ENCODE measurements around the gene THSD7A.

The THSD7A gene

GRCh38 chr7:11749629-11750028 lies 82.4 kb downstream of the THSD7A start:
- DNase-seq, result no peak

- no peak for DNase-seq
Observed at GRCh38 chr7:11748884-11749283, 83.1 kb downstream of the THSD7A start.

- no peak for DNase-seq
Observed at GRCh38 chr7:11747715-11748485, 84.1 kb downstream of the THSD7A start.

GRCh38 chr7:11746591-11746990 lies 85.4 kb downstream of the THSD7A start:
- no peak for DNase-seq

- DNase-seq, result no peak
Observed at GRCh38 chr7:11743548-11743947, 88.5 kb downstream of the THSD7A start.

GRCh38 chr7:11743016-11743415 lies 89.0 kb downstream of the THSD7A start:
- DNase-seq, result no peak

- DNase-seq, result no peak
Observed at GRCh38 chr7:11742496-11742895, 89.5 kb downstream of the THSD7A start.

- no peak for DNase-seq
Observed at GRCh38 chr7:11737723-11738122, 94.3 kb downstream of the THSD7A start.

GRCh38 chr7:11732207-11732606 lies 99.8 kb downstream of the THSD7A start:
- DNase-seq, result no peak

- DNase-seq, result no peak
Observed at GRCh38 chr7:11730725-11731124, 101.3 kb downstream of the THSD7A start.

GRCh38 chr7:11727864-11728263 lies 104.1 kb downstream of the THSD7A start:
- no peak for DNase-seq

GRCh38 chr7:11726794-11727155 lies 105.2 kb downstream of the THSD7A start:
- DNase-seq, result no peak

- no peak for DNase-seq
Observed at GRCh38 chr7:11726001-11726793, 105.8 kb downstream of the THSD7A start.

GRCh38 chr7:11716185-11716584 lies 115.8 kb downstream of the THSD7A start:
- no peak for DNase-seq

GRCh38 chr7:11714676-11715075 lies 117.3 kb downstream of the THSD7A start:
- DNase-seq, result no peak

- DNase-seq, result no peak
Observed at GRCh38 chr7:11714205-11714604, 117.8 kb downstream of the THSD7A start.

GRCh38 chr7:11713352-11713751 lies 118.6 kb downstream of the THSD7A start:
- no peak for DNase-seq

GRCh38 chr7:11710377-11710776 lies 121.6 kb downstream of the THSD7A start:
- no peak for DNase-seq

- DNase-seq, result no peak
Observed at GRCh38 chr7:11709196-11709595, 122.8 kb downstream of the THSD7A start.

GRCh38 chr7:11707606-11708193 lies 124.3 kb downstream of the THSD7A start:
- no peak for DNase-seq

GRCh38 chr7:11706666-11707605 lies 125.1 kb downstream of the THSD7A start:
- DNase-seq, result no peak

GRCh38 chr7:11703829-11704228 lies 128.2 kb downstream of the THSD7A start:
- DNase-seq, result no peak

- DNase-seq, result no peak
Observed at GRCh38 chr7:11702938-11703337, 129.1 kb downstream of the THSD7A start.

Data from CD4-positive, alpha-beta T cell treated with Interleukin-17A for 1 hour (primary cell).